ENCODE measurements around the gene NRP2. TPM values are rescaled to one million over a fixed set of nuclear protein-coding genes. Genes with fewer than 3 reads are reported as not detected.

The NRP2 gene
- total RNA-seq, 1 experiment from 2014 or later = 1.2 TPM

DNA sequence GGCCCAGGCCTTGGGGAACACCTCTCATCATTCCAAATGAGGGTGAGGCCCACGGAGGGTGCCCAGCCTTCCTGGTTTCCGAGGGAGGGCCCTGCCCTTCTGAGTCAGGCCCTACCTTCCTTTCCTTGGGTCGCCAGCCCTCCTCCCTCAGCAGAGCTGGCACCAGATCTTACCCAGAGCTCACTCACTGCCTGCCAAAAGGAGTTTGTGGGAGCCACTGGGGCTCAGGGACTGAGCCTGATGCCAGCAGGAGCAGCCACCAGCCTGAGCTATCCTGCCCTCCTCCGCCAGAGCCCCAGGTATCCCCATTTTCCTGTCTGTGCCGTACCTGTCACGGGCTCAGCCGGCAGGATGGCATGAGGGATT lies 64.1 kb downstream of the NRP2 start:
- H3K4me1 ChIP-seq (ENCODE audit: control insufficient read depth in 1 of 2, insufficient read depth in 2 of 2, low read length in 2 of 2) = peaks cover 7 to 47% of the 10 kb centered on the region in 2 experiments; a peak in 3 of 4 replicates
- H4K20me1 ChIP-seq (ENCODE audit: insufficient read depth) = no peaks in the 10 kb centered on the region
- intact Hi-C loops (cut with micrococcal nuclease) = no loop called here
- ATAC-seq = peak; percentile 70
- no TSS peak for BruUV-seq (replicated peaks)
- H3K4me2 ChIP-seq (ENCODE audit: low read length) = peak overlapping the region; percentile 27
- DNase-seq (ENCODE audit: low read depth, low spot score) = no peak
- ChIA-PET POLR2A (no interaction called here), CTCF (no interaction called here), RAD21 (ENCODE audit: low non-redundant PET in 1 of 2, low total read pairs in 2 of 2, uncharacterized antibody in 2 of 2, unreplicated experiment in 2 of 2) (no interaction called here)
- peak overlapping the region; percentile 22; the same call in 1 of the 2 replicates for H3K9ac ChIP-seq (ENCODE audit: low read length)
- no peak overlapping the region for H3K4me3 ChIP-seq (replicated peaks in 1 of 2; ENCODE audit: low read depth in 1 of 2, low read length in 2 of 2)
- TF ChIP-seq EGR1 (IDR thresholded peaks at IDR 0.05; ENCODE audit: low read depth) (no peak), ZFX (IDR thresholded peaks at IDR 0.05) (no peak), SP1 (IDR thresholded peaks at IDR 0.05; ENCODE audit: low read depth) (no peak), CEBPB (IDR thresholded peaks at IDR 0.05; ENCODE audit: low read depth) (no peak), TCF7L2 (IDR thresholded peaks at IDR 0.05; ENCODE audit: borderline replicate concordance, extremely low read depth, insufficient read depth, insufficient read length) (no peak), EZH2 (IDR thresholded peaks at IDR 0.05) (no peak), SRF (IDR thresholded peaks at IDR 0.05; ENCODE audit: low read depth) (no peak), SIN3A (IDR thresholded peaks at IDR 0.05; ENCODE audit: low read depth) (no peak), ELF1 (IDR thresholded peaks at IDR 0.05; ENCODE audit: borderline replicate concordance, low read depth) (no peak), RAD21 (IDR thresholded peaks at IDR 0.05; ENCODE audit: low read depth) (no peak), POLR2A (IDR thresholded peaks at IDR 0.05; ENCODE audit: borderline replicate concordance, extremely low read depth, insufficient read depth, insufficient read length) (no peak), FOSL1 (IDR thresholded peaks at IDR 0.05; ENCODE audit: low read depth) (no peak), POLR2AphosphoS5 (IDR thresholded peaks at IDR 0.05; ENCODE audit: low read depth, low read length) (no peak)
- TF ChIP-seq, protein P1, sequence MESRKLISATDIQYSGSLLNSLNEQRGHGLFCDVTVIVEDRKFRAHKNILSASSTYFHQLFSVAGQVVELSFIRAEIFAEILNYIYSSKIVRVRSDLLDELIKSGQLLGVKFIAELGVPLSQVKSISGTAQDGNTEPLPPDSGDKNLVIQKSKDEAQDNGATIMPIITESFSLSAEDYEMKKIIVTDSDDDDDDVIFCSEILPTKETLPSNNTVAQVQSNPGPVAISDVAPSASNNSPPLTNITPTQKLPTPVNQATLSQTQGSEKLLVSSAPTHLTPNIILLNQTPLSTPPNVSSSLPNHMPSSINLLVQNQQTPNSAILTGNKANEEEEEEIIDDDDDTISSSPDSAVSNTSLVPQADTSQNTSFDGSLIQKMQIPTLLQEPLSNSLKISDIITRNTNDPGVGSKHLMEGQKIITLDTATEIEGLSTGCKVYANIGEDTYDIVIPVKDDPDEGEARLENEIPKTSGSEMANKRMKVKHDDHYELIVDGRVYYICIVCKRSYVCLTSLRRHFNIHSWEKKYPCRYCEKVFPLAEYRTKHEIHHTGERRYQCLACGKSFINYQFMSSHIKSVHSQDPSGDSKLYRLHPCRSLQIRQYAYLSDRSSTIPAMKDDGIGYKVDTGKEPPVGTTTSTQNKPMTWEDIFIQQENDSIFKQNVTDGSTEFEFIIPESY (IDR thresholded peaks at IDR 0.05; ENCODE audit: extremely low read depth, insufficient replicate concordance, low read length) = no peak
- TF ChIP-seq, protein P2, sequence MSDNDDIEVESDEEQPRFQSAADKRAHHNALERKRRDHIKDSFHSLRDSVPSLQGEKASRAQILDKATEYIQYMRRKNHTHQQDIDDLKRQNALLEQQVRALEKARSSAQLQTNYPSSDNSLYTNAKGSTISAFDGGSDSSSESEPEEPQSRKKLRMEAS (IDR thresholded peaks at IDR 0.05) = no peak
- TF ChIP-seq, protein P3, sequence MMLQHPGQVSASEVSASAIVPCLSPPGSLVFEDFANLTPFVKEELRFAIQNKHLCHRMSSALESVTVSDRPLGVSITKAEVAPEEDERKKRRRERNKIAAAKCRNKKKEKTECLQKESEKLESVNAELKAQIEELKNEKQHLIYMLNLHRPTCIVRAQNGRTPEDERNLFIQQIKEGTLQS (IDR thresholded peaks at IDR 0.05) = no peak
- H3K9me3 ChIP-seq (ENCODE audit: control insufficient read depth in 1 of 2, insufficient read depth in 1 of 2, low read depth in 1 of 2, low read length in 2 of 2) = no peaks in the 10 kb centered on the region
- H3K79me2 ChIP-seq (ENCODE audit: insufficient read depth, low read length) = no peaks in the 10 kb centered on the region
- H3K9me2 ChIP-seq (ENCODE audit: insufficient read depth) = no peaks in the 10 kb centered on the region
- H3K27ac ChIP-seq (ENCODE audit: low read depth, low read length) = no peak overlapping the region
- peak overlapping the region; percentile 46 for H2AFZ ChIP-seq (ENCODE audit: low read depth, low read length, poor library complexity, severe bottlenecking)
- H3K36me3 ChIP-seq (ENCODE audit: control insufficient read depth in 1 of 2, insufficient read depth in 2 of 2, low read length in 2 of 2) = no peaks in the 10 kb centered on the region
- H3K27me3 ChIP-seq (ENCODE audit: insufficient read depth, low read length) = no peaks in the 10 kb centered on the region

Data from HCT116 (cell line).